ENCODE measurements around the gene UROD. TPM values are rescaled to one million over a fixed set of nuclear protein-coding genes. Genes with fewer than 3 reads are reported as not detected.
"Not testable (repeated sequence)": the region's sequence is repeated elsewhere in the genome, so short reads cannot be mapped to it uniquely, and the experiment has no call there.

UROD gene
- total RNA-seq, 2 donors from 2014 or later: 63.4 to 65.1 TPM

DNA sequence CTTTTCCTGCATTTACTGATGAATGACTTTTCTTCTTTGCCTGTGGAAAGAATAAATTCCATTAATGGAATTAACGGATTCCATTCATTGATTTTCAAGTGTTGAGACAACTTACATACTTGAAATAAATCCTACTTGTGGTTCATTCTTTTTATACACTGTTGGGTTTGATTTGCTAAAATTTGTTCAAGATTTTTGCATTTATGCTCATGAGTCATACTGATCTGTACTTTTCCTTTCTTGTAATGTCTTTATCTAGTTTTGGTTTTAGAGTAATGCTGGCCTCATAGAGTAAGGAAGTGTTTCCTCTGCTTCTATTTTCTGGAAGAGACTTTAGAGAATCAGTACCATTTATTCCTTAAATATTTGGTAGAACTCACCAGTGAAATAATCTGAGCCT lies 14.4 kb downstream of the UROD start:
- DNase-seq (no peak), ATAC-seq (no peak)
- intact Hi-C loops (cut with DNase I): no loop called here

DNA sequence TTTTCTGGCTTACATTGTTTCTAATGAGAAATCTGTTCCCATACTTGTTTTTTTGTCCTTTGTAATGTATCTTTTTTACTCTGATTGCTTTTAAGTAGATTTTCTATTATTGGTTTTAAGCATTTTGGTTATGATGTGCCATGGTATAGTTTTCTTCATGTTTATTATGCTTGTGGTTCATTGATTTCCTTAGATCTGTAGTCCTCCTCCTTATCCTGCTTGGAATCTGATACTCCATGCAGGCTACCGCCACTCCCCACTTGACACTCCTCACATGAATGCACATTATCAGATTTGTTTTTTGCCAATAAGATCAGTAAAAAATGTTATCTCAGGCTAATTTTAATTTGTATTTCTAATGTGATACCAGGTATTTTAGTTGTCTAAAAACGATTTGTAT lies 20.8 kb downstream of the UROD start:
- no peak for ATAC-seq
- intact Hi-C loops (cut with DNase I): no loop called here
- DNase-seq: no peak

DNA sequence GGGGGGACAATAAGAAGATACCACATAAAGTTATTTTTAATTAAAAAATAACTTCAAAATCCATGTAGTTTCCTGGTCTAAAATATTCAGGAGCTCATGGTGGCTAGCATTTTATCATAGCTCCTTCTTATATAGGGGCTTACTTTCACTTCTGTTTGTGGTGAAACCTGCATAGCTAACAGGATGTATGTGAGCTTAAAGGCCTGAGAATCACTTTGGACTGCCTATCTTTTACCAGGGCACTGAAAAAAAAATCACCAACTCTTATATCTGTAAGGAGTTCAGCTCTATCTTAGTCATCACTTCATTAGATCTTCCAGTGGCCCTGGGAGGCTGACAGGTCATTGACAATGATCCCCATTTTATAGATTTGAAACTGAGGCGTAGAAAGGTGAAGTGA lies 21.3 kb downstream of the UROD start:
- intact Hi-C loops (cut with DNase I): no loop called here
- DNase-seq (no peak), ATAC-seq (no peak)

DNA sequence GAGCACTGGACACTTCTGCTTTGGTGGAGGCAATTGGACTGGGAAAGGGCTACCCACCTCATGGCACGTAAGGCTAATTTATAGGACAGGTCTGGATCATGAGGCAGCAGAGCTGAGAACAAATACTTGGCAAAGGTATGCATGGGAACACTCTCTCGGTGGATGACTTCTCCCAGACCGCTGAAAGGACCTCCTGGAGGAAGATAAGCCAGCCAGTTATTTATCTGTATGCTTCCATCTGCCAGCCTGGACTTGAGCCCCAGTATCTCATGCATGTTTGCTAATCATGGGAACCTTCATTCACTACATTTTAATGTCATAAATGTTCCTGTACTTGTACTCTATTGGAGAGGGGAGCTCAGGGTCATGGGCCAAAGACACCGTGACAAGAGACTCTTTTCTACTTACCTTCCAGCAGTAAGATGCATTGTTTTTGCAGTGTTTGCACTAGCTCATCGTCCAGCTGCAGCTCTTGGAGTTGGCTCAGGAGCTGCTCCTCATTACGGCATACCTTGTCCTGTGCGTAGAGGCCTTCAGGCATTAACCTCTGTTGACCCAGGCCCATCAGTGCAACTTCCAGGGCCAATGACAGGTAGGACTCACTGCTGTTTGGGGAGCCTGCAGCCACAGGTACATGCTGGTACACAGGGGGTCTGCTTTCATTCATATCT lies 23.7 kb downstream of the UROD start:
- ATAC-seq: no peak
- DNase-seq: no peak
- intact Hi-C loops (cut with DNase I): no loop called here

DNA sequence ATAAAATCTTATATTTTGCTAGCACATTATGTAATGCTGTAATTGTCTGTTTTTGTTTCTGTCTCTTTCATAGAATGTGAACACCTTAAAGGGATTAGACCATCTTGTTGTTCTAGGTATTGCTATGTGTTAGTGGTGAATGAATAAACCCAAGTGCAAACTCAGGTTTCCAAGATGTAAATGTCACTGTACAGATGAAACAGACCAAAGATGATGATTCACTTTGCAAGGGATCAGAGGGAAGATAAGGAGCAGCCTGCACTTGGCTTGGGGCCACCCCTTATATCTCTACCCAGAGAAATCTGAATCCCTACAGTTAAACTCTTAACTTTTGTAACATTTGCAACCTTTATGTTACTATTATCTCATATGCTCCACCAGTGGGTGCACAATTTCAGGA lies 25.4 kb downstream of the UROD start:
- intact Hi-C loops (cut with DNase I): no loop called here
- ATAC-seq: peak in 1 of 2 donors; percentile 22
- no peak for DNase-seq

- intact Hi-C loops (cut with DNase I): no loop called here
- DNase-seq (no peak), ATAC-seq (no peak)
These were observed 26.2 kb downstream of the UROD start for GRCh38 chr1:45038240-45038639.

DNA sequence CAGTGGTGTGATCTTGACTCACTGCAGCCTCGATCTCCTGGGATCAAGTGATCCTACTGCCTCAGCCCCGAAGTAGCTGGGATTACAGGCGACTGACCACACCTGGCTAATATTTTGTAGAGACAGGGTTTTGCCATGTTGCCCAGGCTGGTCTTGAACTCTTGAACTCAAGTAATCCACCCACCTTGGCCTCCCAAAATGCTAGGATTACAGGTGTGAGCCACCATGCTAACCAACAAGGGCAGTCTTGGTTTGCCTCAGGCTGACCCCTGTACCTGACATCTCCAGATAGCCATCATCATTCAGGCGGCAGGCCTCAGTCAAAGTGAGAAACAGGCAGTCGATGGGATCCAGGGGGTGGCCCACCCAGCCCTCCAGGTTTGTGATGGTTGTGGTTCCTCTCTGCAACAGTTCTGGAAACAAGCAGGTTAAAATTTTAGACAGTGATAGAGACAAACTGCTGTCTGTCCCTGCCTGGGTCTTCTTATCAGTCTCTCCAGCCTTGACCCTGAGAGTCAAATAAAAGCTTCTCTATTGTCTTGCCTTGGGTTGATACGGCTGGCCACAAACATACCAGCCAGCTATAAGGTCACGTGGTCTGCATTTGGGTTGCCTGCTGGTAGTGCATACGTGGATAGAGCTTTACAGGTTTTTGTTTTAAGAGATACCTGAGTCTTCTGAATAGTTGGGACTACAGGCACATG lies 26.8 kb downstream of the UROD start:
- no peak for ATAC-seq
- intact Hi-C loops (cut with DNase I): no loop called here
- no peak for DNase-seq

DNA sequence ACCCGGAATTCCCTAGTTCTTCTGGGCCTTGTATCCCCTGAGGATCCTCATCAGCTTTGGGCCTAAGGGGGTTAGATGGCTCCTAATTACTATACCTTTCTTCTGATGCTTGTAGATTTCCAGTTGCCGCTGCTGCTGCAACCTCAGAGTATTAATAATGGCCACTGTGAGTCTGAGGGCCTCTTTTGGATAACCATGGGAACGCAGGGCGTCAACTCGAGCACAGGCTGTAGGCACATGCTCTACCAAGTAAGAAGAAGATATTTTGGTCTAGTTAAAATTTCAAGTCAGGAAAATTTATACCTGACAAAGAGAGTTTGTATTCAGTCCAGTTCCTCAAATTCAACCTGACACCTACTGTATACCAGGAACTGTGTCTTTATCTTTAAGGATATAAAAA lies 28.2 kb downstream of the UROD start:
- intact Hi-C loops (cut with DNase I): no loop called here
- no peak for DNase-seq
- no peak for ATAC-seq

DNA sequence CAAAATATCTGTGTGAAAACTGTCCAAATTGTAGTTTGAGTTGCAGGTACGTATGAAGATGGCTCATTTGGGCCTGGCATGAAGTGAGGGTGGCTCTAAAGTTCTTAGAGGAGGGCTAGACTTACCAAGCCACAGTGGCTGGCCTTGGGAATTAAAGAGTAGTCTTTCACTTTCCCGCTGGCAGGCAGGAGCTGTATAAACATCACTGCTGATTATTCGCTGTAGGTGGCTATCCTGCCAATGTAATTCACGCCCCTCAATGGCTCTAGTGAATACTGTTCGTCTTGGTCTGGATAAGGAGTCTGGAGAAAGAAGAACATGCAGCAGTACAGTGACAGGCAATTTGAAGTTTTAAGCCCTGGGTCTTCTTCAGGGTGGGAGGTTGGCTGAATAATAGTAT lies 31.0 kb downstream of the UROD start:
- DNase-seq (no peak), ATAC-seq (no peak)
- intact Hi-C loops (cut with DNase I): no loop called here

DNA sequence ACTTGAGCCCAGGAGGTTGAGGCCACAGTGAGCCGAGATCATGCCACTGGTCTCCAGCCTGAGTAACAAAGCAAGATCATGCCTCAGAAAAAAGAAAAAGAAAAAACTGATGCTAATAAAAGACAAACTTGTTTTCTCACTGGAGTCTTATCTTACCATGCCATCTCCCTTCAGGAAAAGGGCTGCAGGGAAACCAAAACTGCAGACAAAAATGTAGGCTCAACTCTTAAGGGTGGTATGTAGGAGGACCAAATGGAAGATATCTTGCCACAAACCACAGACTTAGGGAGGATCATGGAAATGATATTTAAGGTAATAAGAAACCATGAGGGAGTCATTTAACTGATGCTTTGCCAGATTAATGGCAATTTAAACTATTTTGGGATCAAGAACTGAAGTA lies 32.9 kb downstream of the UROD start:
- ATAC-seq (no peak), DNase-seq (no peak)
- intact Hi-C loops (cut with DNase I): no loop called here

GRCh38 chr1:45047032-45047431 lies 35.0 kb downstream of the UROD start:
- DNase-seq (no peak), ATAC-seq (no peak)
- intact Hi-C loops (cut with DNase I): no loop called here

GRCh38 chr1:45051005-45051772 lies 39.1 kb downstream of the UROD start:
- intact Hi-C loops (cut with DNase I): no loop called here
- DNase-seq: no peak
- no peak for ATAC-seq

DNA sequence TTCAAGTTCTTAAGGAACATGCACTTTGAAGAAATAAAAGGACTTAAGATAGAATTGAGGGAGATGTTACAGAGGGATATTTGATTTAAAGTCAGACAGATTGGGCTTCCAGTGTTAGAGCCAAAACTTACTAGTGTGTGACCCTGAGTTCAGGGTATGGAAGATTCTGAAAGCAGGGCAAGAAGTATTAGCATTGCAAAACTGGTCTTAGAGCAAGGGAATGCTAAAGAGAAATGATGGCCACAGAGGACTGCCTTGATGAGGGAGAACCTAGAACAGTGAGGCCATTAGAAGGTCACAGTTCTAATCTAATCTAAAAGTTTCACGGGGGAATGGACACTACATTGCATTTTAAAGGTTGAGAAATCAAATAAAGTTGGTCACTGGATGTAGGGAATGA lies 45.5 kb downstream of the UROD start:
- DNase-seq (no peak), ATAC-seq (no peak)
- intact Hi-C loops (cut with DNase I): no loop called here

DNA sequence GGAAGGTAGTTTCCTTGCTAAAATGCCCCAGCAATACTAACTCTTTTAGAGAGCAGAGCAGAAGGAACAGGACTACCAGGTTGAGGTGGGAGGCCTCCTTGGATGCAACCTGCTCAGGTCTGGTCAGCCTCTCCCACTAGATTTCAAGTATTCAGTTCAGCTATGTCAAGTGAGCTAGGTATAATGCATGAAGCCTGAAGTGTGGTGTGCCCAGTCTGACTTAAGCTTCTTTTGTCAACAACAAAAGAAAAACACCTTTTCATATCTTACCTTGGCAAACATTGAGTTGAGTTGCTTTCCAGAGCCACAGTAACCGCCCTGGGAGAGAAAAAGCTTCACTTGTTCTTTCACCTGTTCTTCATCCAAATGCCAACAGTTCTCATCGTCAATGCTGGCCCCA lies 47.8 kb downstream of the UROD start:
- intact Hi-C loops (cut with DNase I): no loop called here
- ATAC-seq (no peak), DNase-seq (no peak)

DNA sequence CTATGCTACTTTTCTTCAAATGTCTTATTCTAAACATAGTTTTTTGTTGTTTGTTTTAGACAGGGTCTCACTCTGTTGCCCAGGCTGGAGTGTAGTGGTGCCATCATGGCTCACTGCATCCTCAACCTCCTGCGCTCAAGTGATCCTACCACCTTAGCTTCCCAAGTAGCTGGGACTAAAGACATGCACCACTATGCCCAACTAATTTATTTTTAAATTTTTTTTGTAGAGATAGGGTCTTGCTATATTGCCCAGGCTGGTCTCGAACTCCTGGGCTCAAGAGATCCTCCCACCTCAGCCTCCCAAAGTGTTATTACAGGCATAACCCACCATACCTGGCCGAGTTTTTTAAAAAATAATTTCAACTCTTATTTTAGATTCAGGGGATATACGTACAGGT lies 50.4 kb downstream of the UROD start:
- ATAC-seq; intact Hi-C loops (cut with DNase I); DNase-seq: not testable (repeated sequence)

- intact Hi-C loops (cut with DNase I): no loop called here
- DNase-seq: no peak
- ATAC-seq: no peak
These were observed 53.0 kb downstream of the UROD start for GRCh38 chr1:45065083-45065482.

Other genes starting within 250 kb of the UROD start
- gene RPS8, start 236.7 kb upstream of the UROD start, total RNA-seq: 100 to 1,000 TPM; 950 to 999 TPM
- gene BEST4, start 224.1 kb upstream of the UROD start, total RNA-seq: under 1 TPM; 0.12 to 0.31 TPM
- gene PLK3, start 211.9 kb upstream of the UROD start, total RNA-seq: 10 to 100 TPM in 1 of 2 donors, 1 to 10 TPM in 1; 7.6 to 16.1 TPM
- gene DYNLT4, start 204.9 kb upstream of the UROD start, total RNA-seq: under 1 TPM; 0.71 to 0.79 TPM
- 1 to 10 TPM; 4.0 to 8.6 TPM for gene BTBD19, start 203.7 kb upstream of the UROD start, total RNA-seq
- under 1 TPM; 0.58 to 0.59 TPM for gene PTCH2, start 169.0 kb upstream of the UROD start, total RNA-seq
- 10 to 100 TPM; 26.2 to 34.0 TPM for gene EIF2B3, start 25.7 kb upstream of the UROD start, total RNA-seq
- 10 to 100 TPM; 18.9 to 24.2 TPM for gene HECTD3, start 930 bp upstream of the UROD start, total RNA-seq
- 1 to 10 TPM; 1.3 to 1.5 TPM for gene ZSWIM5, start 194.4 kb downstream of the UROD start, total RNA-seq